ENCODE results near the gene LRP1-AS. TPM values are rescaled to one million over a fixed set of nuclear protein-coding genes. Genes with fewer than 3 reads are reported as not detected.

The LRP1-AS gene
- total and polyA plus RNA-seq, 8 donors: not detected

DNA sequence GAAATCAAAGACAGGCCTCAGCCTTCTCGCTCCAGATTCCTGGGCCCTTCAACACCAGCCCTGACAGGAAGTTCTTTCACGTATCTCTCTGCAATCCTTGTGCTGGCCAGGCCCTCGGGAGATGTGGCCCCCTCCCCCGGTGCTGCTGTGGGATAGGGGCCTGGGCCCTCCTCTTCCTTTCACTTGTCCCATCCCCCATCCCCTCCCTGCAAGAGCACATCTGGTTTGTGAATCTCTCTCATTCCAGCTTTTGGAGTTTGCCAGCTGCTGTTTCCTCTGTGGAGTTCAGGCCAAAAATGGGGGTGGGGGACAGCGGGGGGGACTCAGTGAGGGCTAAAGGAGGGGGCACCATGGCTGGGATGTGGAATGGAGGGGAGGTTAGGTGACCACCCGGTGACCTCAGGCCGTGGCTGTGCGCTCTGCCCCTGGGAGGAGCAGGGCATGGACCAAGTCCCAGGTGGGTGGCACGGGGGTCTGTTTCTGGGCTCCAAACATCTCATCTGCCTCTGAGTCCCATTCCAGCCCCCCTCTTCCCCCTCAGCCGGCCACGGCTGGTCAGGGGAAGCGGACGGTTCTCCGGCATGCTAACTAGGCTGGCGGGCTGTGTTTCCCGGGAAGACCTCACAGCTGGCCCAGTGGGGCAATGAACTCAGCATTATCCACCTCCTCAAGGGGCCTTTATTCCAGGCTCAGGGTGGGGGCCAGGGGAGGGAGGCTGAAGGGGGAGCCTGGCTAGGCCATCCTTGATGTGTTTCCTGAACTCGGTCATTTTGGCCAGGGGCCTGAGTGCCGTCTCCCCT, 11.7 kb downstream of the LRP1-AS start:
- ATAC-seq: peak in 3 of 4 donors; percentile 9 to 27 (median 23)
- WGBS, 2 donors: 74 to 77% methylated on average over 15 to 18 of the region's 18 CpGs
- no peaks in the 10 kb centered on the region for H3K4me1 ChIP-seq

DNA sequence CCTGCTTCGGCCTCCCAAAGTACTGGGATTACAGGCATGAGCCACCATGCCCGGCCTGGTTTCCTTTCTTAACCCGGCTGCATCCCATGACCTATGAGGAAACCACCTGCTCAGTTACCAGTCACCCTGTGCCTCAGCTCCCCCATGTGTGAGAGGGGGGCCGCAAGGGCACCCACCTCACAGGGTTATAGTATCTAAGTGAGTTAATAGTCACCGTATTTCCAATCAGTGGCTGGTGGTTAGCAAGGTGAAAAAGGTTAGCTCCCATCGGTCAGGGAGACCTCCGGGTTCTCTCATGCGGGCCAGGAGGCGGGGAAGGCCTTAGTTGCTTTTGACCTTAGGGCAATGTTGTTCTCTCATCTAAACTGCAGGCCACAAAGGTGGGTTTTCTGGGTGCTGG, 12.5 kb downstream of the LRP1-AS start:
- Histone ChIP-seq H3K27me3 (no peaks in the 10 kb centered on the region), H3K36me3 (no peaks in the 10 kb centered on the region), H3K4me3 (no peak overlapping the region), H3K9me3 (no peaks in the 10 kb centered on the region), H3K4me1 (no peaks in the 10 kb centered on the region), H3K27ac (no peak overlapping the region)
- ATAC-seq (no peak), FAIRE-seq (no peak), DNase-seq (no peak)
- WGBS, 2 donors: 86 to 88% methylated on average over 9 of the region's 9 CpGs
- TF ChIP-seq, protein P1, sequence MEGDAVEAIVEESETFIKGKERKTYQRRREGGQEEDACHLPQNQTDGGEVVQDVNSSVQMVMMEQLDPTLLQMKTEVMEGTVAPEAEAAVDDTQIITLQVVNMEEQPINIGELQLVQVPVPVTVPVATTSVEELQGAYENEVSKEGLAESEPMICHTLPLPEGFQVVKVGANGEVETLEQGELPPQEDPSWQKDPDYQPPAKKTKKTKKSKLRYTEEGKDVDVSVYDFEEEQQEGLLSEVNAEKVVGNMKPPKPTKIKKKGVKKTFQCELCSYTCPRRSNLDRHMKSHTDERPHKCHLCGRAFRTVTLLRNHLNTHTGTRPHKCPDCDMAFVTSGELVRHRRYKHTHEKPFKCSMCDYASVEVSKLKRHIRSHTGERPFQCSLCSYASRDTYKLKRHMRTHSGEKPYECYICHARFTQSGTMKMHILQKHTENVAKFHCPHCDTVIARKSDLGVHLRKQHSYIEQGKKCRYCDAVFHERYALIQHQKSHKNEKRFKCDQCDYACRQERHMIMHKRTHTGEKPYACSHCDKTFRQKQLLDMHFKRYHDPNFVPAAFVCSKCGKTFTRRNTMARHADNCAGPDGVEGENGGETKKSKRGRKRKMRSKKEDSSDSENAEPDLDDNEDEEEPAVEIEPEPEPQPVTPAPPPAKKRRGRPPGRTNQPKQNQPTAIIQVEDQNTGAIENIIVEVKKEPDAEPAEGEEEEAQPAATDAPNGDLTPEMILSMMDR (IDR thresholded peaks at IDR 0.05): no peak
- intact Hi-C loops (cut with DNase I): loop anchor here in 1 of 3 donors (5.0 kb wide), 1 partner anchor 32 kb away; no protein-coding TSS in a partner anchor

More for the DNA sequence above, 11.7 kb downstream of the LRP1-AS start:
- intact Hi-C loops (cut with DNase I): no loop called here
- TF ChIP-seq, protein P1 (IDR thresholded peaks at IDR 0.05): no peak
- Histone ChIP-seq H3K27ac (no peak overlapping the region), H3K27me3 (no peaks in the 10 kb centered on the region), H3K4me3 (no peak overlapping the region), H3K36me3 (no peaks in the 10 kb centered on the region), H3K9me3 (no peaks in the 10 kb centered on the region)
- FAIRE-seq (no peak), DNase-seq (peak in 1 of 6 donors; percentile 60)

DNA sequence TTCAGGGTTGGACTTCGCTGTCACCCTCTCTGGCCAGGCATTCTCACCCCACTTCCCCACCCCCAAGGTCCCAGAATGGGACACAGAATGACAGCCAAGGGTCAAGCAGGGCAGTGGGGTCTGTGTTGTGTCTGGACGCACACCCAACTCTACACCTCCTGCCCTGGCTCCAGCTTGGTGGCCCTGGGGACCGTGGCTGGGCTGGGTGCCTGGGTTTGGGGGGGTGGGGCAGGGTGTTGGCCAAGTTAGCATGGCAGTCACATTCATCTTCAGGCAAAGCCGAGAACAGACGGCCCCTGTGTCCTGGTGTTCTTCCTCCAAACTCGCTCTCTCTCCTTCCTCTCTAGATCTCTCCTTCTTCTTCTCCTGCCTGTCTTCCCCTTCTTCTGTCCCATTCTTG, 13.5 kb downstream of the LRP1-AS start:
- no peaks in the 10 kb centered on the region for H3K36me3 ChIP-seq
- FAIRE-seq (no peak), DNase-seq (no peak), ATAC-seq (no peak)
- H3K4me3 ChIP-seq: no peak overlapping the region
- H3K4me1 ChIP-seq: peaks cover 0 to under 1% (median 0%) of the 10 kb centered on the region in 3 donors
- intact Hi-C loops (cut with DNase I): loop anchor here in 1 of 3 donors (5.0 kb wide), 1 partner anchor 33 kb away; no protein-coding TSS in a partner anchor
- H3K27me3 ChIP-seq: no peaks in the 10 kb centered on the region
- WGBS, 2 donors: 67 to 74% methylated on average over 6 of the region's 6 CpGs
- TF ChIP-seq, protein P1 (IDR thresholded peaks at IDR 0.05): no peak
- H3K9me3 ChIP-seq: no peaks in the 10 kb centered on the region
- H3K27ac ChIP-seq: no peak overlapping the region

DNA sequence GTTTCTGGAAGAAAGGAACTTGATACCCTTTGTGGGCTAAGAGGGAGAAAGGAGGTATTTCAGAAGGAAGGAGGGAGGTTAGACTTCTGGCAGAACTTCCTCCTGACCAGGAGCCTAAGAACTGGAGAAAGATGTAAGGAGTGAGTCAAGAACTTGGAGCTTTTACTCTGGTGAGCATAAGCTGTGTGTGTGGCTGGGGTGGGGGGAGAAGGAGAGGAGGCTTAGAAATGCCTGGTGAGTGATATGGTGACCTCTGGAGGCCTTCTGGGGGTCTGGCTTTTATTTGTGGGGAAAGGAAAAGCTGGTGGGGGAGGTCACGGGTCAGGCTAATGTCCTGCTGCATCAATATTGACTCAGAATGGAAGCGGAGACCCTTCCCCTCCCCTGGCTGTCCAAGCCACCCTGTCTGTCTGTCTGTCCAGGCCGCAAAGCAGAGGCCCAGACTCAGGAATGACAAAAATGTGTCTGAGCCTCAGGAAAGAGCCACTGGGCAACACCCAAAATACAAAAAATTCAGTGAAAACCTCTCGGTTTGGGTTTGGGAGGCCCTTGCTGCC, 14.3 kb downstream of the LRP1-AS start:
- ATAC-seq: no peak

More for the DNA sequence above, 14.3 kb downstream of the LRP1-AS start:
- intact Hi-C loops (cut with DNase I): loop anchor here in 1 of 3 donors (5.0 kb wide), 1 partner anchor 34 kb away; no protein-coding TSS in a partner anchor
- Histone ChIP-seq H3K4me3 (no peak overlapping the region), H3K36me3 (no peaks in the 10 kb centered on the region), H3K27ac (no peak overlapping the region), H3K27me3 (no peaks in the 10 kb centered on the region), H3K4me1 (peaks cover 0 to 3% (median 0%) of the 10 kb centered on the region in 3 donors), H3K9me3 (no peaks in the 10 kb centered on the region)
- TF ChIP-seq, protein P1 (IDR thresholded peaks at IDR 0.05): no peak
- WGBS, 2 donors: 65 to 68% methylated on average over 4 of the region's 4 CpGs
- DNase-seq: no peak
- FAIRE-seq: no peak
